ENCODE measurements around the gene FITM2. TPM values are rescaled to one million over a fixed set of nuclear protein-coding genes. Genes with fewer than 3 reads are reported as not detected.
A peak's percentile ranks its signal among the peaks of the same experiment; 100 is the strongest.

FITM2 gene
- polyA plus RNA-seq, 1 of the 3 experiments (the other 2 are of a cell fraction): 3.6 TPM

GRCh38 chr20:44336086-44336485, 25.1 kb upstream of the FITM2 start:
- CTCF ChIA-PET: no interaction called here
- no peak overlapping the region for H2AFZ ChIP-seq (ENCODE audit: low read depth)
- no peaks in the 10 kb centered on the region for H3F3A ChIP-seq (replicated peaks; ENCODE audit: insufficient read depth)
- H3K27ac ChIP-seq (ENCODE audit: low read depth in 2 of 2, low read length in 1 of 2): peak overlapping the region in 1 of 2 experiments; percentile 18; a peak in 2 of 4 replicates
- TF ChIP-seq ELF1 (IDR thresholded peaks at IDR 0.05): no peak
- no peak for TF ChIP-seq FOSL2 (IDR thresholded peaks at IDR 0.05; ENCODE audit: borderline replicate concordance, low read depth)
- no peak for TF ChIP-seq MXI1 (IDR thresholded peaks at IDR 0.05; ENCODE audit: low read depth, low read length)
- TF ChIP-seq GATA2 (CRISPR knock-in tag; IDR thresholded peaks at IDR 0.05): no peak
- TF ChIP-seq, protein P1, sequence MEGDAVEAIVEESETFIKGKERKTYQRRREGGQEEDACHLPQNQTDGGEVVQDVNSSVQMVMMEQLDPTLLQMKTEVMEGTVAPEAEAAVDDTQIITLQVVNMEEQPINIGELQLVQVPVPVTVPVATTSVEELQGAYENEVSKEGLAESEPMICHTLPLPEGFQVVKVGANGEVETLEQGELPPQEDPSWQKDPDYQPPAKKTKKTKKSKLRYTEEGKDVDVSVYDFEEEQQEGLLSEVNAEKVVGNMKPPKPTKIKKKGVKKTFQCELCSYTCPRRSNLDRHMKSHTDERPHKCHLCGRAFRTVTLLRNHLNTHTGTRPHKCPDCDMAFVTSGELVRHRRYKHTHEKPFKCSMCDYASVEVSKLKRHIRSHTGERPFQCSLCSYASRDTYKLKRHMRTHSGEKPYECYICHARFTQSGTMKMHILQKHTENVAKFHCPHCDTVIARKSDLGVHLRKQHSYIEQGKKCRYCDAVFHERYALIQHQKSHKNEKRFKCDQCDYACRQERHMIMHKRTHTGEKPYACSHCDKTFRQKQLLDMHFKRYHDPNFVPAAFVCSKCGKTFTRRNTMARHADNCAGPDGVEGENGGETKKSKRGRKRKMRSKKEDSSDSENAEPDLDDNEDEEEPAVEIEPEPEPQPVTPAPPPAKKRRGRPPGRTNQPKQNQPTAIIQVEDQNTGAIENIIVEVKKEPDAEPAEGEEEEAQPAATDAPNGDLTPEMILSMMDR (IDR thresholded peaks at IDR 0.05): no peak
- no peak for TF ChIP-seq TEAD4 (IDR thresholded peaks at IDR 0.05; ENCODE audit: borderline replicate concordance, insufficient read depth)
- no peak for TF ChIP-seq GABPA (IDR thresholded peaks at IDR 0.05; ENCODE audit: low read depth)
- no peak for TF ChIP-seq PBX3 (IDR thresholded peaks at IDR 0.05)
- no peak for TF ChIP-seq RFX5 (IDR thresholded peaks at IDR 0.05; ENCODE audit: low read length)
- no peak for TF ChIP-seq NFIC (IDR thresholded peaks at IDR 0.05; ENCODE audit: borderline replicate concordance)
- TF ChIP-seq POLR2AphosphoS5 (IDR thresholded peaks at IDR 0.05; ENCODE audit: low read depth, low read length): no peak
- no peak for TF ChIP-seq YY1 (IDR thresholded peaks at IDR 0.05; ENCODE audit: low read depth)
- TF ChIP-seq, protein P2, sequence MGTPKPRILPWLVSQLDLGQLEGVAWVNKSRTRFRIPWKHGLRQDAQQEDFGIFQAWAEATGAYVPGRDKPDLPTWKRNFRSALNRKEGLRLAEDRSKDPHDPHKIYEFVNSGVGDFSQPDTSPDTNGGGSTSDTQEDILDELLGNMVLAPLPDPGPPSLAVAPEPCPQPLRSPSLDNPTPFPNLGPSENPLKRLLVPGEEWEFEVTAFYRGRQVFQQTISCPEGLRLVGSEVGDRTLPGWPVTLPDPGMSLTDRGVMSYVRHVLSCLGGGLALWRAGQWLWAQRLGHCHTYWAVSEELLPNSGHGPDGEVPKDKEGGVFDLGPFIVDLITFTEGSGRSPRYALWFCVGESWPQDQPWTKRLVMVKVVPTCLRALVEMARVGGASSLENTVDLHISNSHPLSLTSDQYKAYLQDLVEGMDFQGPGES (IDR thresholded peaks at IDR 0.05; ENCODE audit: low read depth, low read length): no peak
- no peaks in the 10 kb centered on the region for H4K20me1 ChIP-seq (ENCODE audit: insufficient read depth)
- H3K36me3 ChIP-seq (replicated peaks in 1 of 2; ENCODE audit: control insufficient read depth in 1 of 2, insufficient read depth in 2 of 2, low read length in 1 of 2): no peaks in the 10 kb centered on the region
- H3K4me2 ChIP-seq: no peak overlapping the region
- H3K4me1 ChIP-seq (ENCODE audit: control insufficient read depth in 1 of 2, insufficient read depth in 2 of 2, low read depth in 1 of 2, low read length in 1 of 2): peaks cover 0 to 18% of the 10 kb centered on the region in 2 experiments; a peak in 1 of 4 replicates
- no peak overlapping the region for H3K9ac ChIP-seq
- no peaks in the 10 kb centered on the region for H3K27me3 ChIP-seq (ENCODE audit: insufficient read depth)
- no peaks in the 10 kb centered on the region for H3K9me3 ChIP-seq
- 55% methylated on average over 9 of the region's 15 CpGs for WGBS (ENCODE audit: low lambda C conversion rate)
- peak; percentile 55 for DNase-seq
- POLR2A ChIA-PET: no interaction called here
- no peaks in the 10 kb centered on the region for H3K9me2 ChIP-seq
- no peak overlapping the region for H3K4me3 ChIP-seq (ENCODE audit: low read depth in 2 of 2, low read length in 1 of 2)
- H3K79me2 ChIP-seq (ENCODE audit: insufficient read depth): no peaks in the 10 kb centered on the region

DNA sequence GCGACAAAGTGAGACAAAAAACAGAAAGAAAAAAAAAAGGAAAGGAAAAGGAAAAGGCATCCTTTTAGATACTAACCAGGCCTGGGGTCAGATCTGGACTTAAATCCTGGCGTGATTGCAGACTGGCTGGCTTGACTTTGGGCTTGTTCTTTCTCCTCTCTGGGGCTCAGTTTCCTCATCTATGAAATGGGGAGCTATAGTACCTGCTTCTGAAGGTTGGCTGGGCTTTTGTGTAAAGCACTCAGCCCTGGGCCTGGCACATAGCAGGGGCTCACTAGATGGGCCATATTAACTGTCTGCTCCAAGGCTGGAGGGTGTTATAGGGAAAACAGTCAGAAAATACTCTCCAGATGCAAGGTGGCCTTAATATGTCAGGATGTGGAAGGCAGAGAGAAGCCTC, 24.7 kb upstream of the FITM2 start:
- Histone ChIP-seq H2AFZ (ENCODE audit: low read depth) (no peak overlapping the region), H4K20me1 (ENCODE audit: insufficient read depth) (no peaks in the 10 kb centered on the region), H3F3A (replicated peaks; ENCODE audit: insufficient read depth) (no peaks in the 10 kb centered on the region), H3K36me3 (replicated peaks in 1 of 2; ENCODE audit: control insufficient read depth in 1 of 2, insufficient read depth in 2 of 2, low read length in 1 of 2) (no peaks in the 10 kb centered on the region), H3K9me2 (no peaks in the 10 kb centered on the region), H3K9ac (no peak overlapping the region), H3K9me3 (no peaks in the 10 kb centered on the region), H3K27ac (ENCODE audit: low read depth in 2 of 2, low read length in 1 of 2) (no peak overlapping the region), H3K79me2 (ENCODE audit: insufficient read depth) (no peaks in the 10 kb centered on the region), H3K4me2 (no peak overlapping the region), H3K4me1 (ENCODE audit: control insufficient read depth in 1 of 2, insufficient read depth in 2 of 2, low read depth in 1 of 2, low read length in 1 of 2) (peaks cover 0 to 18% of the 10 kb centered on the region in 2 experiments; a peak in 1 of 4 replicates), H3K4me3 (ENCODE audit: low read depth in 2 of 2, low read length in 1 of 2) (no peak overlapping the region), H3K27me3 (ENCODE audit: insufficient read depth) (no peaks in the 10 kb centered on the region)
- no peak for DNase-seq
- CTCF ChIA-PET: no interaction called here
- 52% methylated on average over 2 of the region's 2 CpGs for WGBS (ENCODE audit: low lambda C conversion rate)
- POLR2A ChIA-PET: no interaction called here
- TF ChIP-seq USF2 (IDR thresholded peaks at IDR 0.05; ENCODE audit: borderline replicate concordance, low read depth, low read length): no peak
- no peak for TF ChIP-seq GABPA (IDR thresholded peaks at IDR 0.05; ENCODE audit: low read depth)
- TF ChIP-seq RXRA (IDR thresholded peaks at IDR 0.05; ENCODE audit: borderline replicate concordance, low read depth): no peak
- no peak for TF ChIP-seq MEF2A (IDR thresholded peaks at IDR 0.05; ENCODE audit: borderline replicate concordance, low read depth)
- TF ChIP-seq JUND (IDR thresholded peaks at IDR 0.05): no peak
- TF ChIP-seq, protein P3, sequence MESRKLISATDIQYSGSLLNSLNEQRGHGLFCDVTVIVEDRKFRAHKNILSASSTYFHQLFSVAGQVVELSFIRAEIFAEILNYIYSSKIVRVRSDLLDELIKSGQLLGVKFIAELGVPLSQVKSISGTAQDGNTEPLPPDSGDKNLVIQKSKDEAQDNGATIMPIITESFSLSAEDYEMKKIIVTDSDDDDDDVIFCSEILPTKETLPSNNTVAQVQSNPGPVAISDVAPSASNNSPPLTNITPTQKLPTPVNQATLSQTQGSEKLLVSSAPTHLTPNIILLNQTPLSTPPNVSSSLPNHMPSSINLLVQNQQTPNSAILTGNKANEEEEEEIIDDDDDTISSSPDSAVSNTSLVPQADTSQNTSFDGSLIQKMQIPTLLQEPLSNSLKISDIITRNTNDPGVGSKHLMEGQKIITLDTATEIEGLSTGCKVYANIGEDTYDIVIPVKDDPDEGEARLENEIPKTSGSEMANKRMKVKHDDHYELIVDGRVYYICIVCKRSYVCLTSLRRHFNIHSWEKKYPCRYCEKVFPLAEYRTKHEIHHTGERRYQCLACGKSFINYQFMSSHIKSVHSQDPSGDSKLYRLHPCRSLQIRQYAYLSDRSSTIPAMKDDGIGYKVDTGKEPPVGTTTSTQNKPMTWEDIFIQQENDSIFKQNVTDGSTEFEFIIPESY (IDR thresholded peaks at IDR 0.05; ENCODE audit: borderline replicate concordance, low read depth): no peak
- TF ChIP-seq ELF1 (IDR thresholded peaks at IDR 0.05): no peak
- no peak for TF ChIP-seq NFIC (IDR thresholded peaks at IDR 0.05; ENCODE audit: borderline replicate concordance)
- TF ChIP-seq TAF1 (IDR thresholded peaks at IDR 0.05; ENCODE audit: borderline replicate concordance, low read depth, low read length): no peak
- TF ChIP-seq RAD21 (IDR thresholded peaks at IDR 0.05; ENCODE audit: low read length): no peak
- TF ChIP-seq USF1 (IDR thresholded peaks at IDR 0.05; ENCODE audit: borderline replicate concordance, low read depth): no peak
- TF ChIP-seq NRF1 (IDR thresholded peaks at IDR 0.05; ENCODE audit: low read depth, low read length): no peak
